ENCODE measurements around the gene KPRP. TPM values are rescaled to one million over a fixed set of nuclear protein-coding genes. Genes with fewer than 3 reads are reported as not detected.

The KPRP gene
- total and polyA plus RNA-seq, 7 donors: not detected

- WGBS, 2 donors: 58 to 71% methylated on average over 1 of the region's 1 CpG
- TF ChIP-seq POLR2A (IDR thresholded peaks at IDR 0.05) (no peak), CTCF (IDR thresholded peaks at IDR 0.05) (no peak), EP300 (IDR thresholded peaks at IDR 0.05) (no peak), POLR2AphosphoS5 (IDR thresholded peaks at IDR 0.05) (no peak)
- H3K27me3 ChIP-seq: no peaks in the 10 kb centered on the region
- H3K27ac ChIP-seq: no peak overlapping the region
- no peaks in the 10 kb centered on the region for H3K9me3 ChIP-seq
- H3K4me3 ChIP-seq: no peak overlapping the region
- no peaks in the 10 kb centered on the region for H3K36me3 ChIP-seq
- intact Hi-C loops (cut with DNase I): no loop called here
- DNase-seq: no peak
- no peaks in the 10 kb centered on the region for H3K4me1 ChIP-seq
These were observed 12.6 kb downstream of the KPRP start for GRCh38 chr1:152770411-152770810.

GRCh38 chr1:152774875-152775274, 17.1 kb downstream of the KPRP start, which contains the start of gene LCE1F:
Gene LCE1F (plus strand): TSS chr1:152775140. CDS start chr1:152776372, 1,232 bp downstream.
- no peak for TF ChIP-seq CTCF (IDR thresholded peaks at IDR 0.05)
- TF ChIP-seq POLR2AphosphoS5 (IDR thresholded peaks at IDR 0.05): no peak
- TF ChIP-seq EP300 (IDR thresholded peaks at IDR 0.05): no peak
- no peak for TF ChIP-seq POLR2A (IDR thresholded peaks at IDR 0.05)

GRCh38 chr1:152776361-152776760, 18.5 kb downstream of the KPRP start:
- no peaks in the 10 kb centered on the region for H3K4me1 ChIP-seq

More at GRCh38 chr1:152774875-152775274, 17.1 kb downstream of the KPRP start, which contains the start of gene LCE1F:
- Histone ChIP-seq H3K36me3 (no peaks in the 10 kb centered on the region), H3K9me3 (no peaks in the 10 kb centered on the region), H3K27me3 (no peaks in the 10 kb centered on the region), H3K27ac (no peak within 1 kb of the TSS), H3K4me1 (no peaks in the 10 kb centered on the region), H3K4me3 (no peak within 1 kb of the TSS)
- no peak for DNase-seq
- intact Hi-C loops (cut with DNase I): no loop called here
- 70 to 77% methylated on average over 6 of the region's 6 CpGs for WGBS, 2 donors

GRCh38 chr1:152777510-152778137, 19.8 kb downstream of the KPRP start:
- 52 to 65% methylated on average over 4 of the region's 4 CpGs for WGBS, 2 donors
- no peak overlapping the region for H3K27ac ChIP-seq

More at GRCh38 chr1:152776361-152776760, 18.5 kb downstream of the KPRP start:
- H3K27ac ChIP-seq: no peak overlapping the region
- intact Hi-C loops (cut with DNase I): no loop called here
- no peaks in the 10 kb centered on the region for H3K27me3 ChIP-seq
- 84 to 88% methylated on average over 11 of the region's 11 CpGs for WGBS, 2 donors
- DNase-seq: no peak
- H3K9me3 ChIP-seq: no peaks in the 10 kb centered on the region
- no peaks in the 10 kb centered on the region for H3K36me3 ChIP-seq
- no peak overlapping the region for H3K4me3 ChIP-seq
- no peak for TF ChIP-seq EP300 (IDR thresholded peaks at IDR 0.05)
- TF ChIP-seq CTCF (IDR thresholded peaks at IDR 0.05): no peak
- no peak for TF ChIP-seq POLR2A (IDR thresholded peaks at IDR 0.05)
- no peak for TF ChIP-seq POLR2AphosphoS5 (IDR thresholded peaks at IDR 0.05)

More at GRCh38 chr1:152777510-152778137, 19.8 kb downstream of the KPRP start:
- no peaks in the 10 kb centered on the region for H3K36me3 ChIP-seq
- TF ChIP-seq EP300 (IDR thresholded peaks at IDR 0.05) (no peak), POLR2AphosphoS5 (IDR thresholded peaks at IDR 0.05) (no peak), CTCF (IDR thresholded peaks at IDR 0.05) (no peak), POLR2A (IDR thresholded peaks at IDR 0.05) (no peak)
- intact Hi-C loops (cut with DNase I): no loop called here
- H3K4me3 ChIP-seq: no peak overlapping the region
- no peaks in the 10 kb centered on the region for H3K9me3 ChIP-seq
- DNase-seq: no peak
- H3K27me3 ChIP-seq: no peaks in the 10 kb centered on the region
- H3K4me1 ChIP-seq: no peaks in the 10 kb centered on the region
